ENCODE data around the gene KRT79.
"Not testable (repeated sequence)": the region's sequence is repeated elsewhere in the genome, so short reads cannot be mapped to it uniquely, and the experiment has no call there.

The KRT79 gene

GRCh38 chr12:52796429-52796794, 37.7 kb downstream of the KRT79 start:
- DNase-seq (ENCODE audit: low read depth, low spot score), result no peak
- ChIA-PET CTCF (interaction anchor here (1.5 kb wide), 1 partner anchor 88 kb away, joined by 4 read pairs; no protein-coding TSS in a partner anchor), POLR2A (no interaction called here)
- TF ChIP-seq CTCF (IDR thresholded peaks at IDR 0.05; ENCODE audit: insufficient read depth, low read length, missing control alignments), result no peak
- no peak overlapping the region for H3K4me3 ChIP-seq (ENCODE audit: low read depth, low read length)

GRCh38 chr12:52795694-52796428, 38.2 kb downstream of the KRT79 start, which contains the start of gene KRT3:
KRT3 (minus strand) TSS chr12:52796117; CDS start chr12:52796042, 75 bp downstream.
- no peak for DNase-seq (ENCODE audit: low read depth, low spot score)
- ChIA-PET POLR2A (no interaction called here), CTCF (no interaction called here)
- TF ChIP-seq CTCF (IDR thresholded peaks at IDR 0.05; ENCODE audit: insufficient read depth, low read length, missing control alignments), result no peak
- no peak within 1 kb of the TSS for H3K4me3 ChIP-seq (ENCODE audit: low read depth, low read length)

GRCh38 chr12:52795332-52795674, 38.8 kb downstream of the KRT79 start:
- POLR2A ChIA-PET, CTCF ChIA-PET: not testable (repeated sequence)

GRCh38 chr12:52794479-52795331, 39.4 kb downstream of the KRT79 start:
- ChIA-PET CTCF (no interaction called here), POLR2A (interaction anchor here (0.6 kb wide), 1 partner anchor 44 kb away, joined by 3 read pairs; no protein-coding TSS in a partner anchor)
- no peak overlapping the region for H3K4me3 ChIP-seq (ENCODE audit: low read depth, low read length)
- TF ChIP-seq CTCF (IDR thresholded peaks at IDR 0.05; ENCODE audit: insufficient read depth, low read length, missing control alignments), result no peak
- DNase-seq (ENCODE audit: low read depth, low spot score), result no peak

More at GRCh38 chr12:52795332-52795674, 38.8 kb downstream of the KRT79 start:
- not testable (repeated sequence) for H3K4me3 ChIP-seq (ENCODE audit: low read depth, low read length); DNase-seq (ENCODE audit: low read depth, low spot score)

- H3K4me3 ChIP-seq (ENCODE audit: low read depth, low read length), result no peak overlapping the region
- no peak for TF ChIP-seq CTCF (IDR thresholded peaks at IDR 0.05; ENCODE audit: insufficient read depth, low read length, missing control alignments)
- DNase-seq (ENCODE audit: low read depth, low spot score), result no peak
- CTCF ChIA-PET, result interaction anchor here (0.6 kb wide), 1 partner anchor 51 kb away, joined by 3 read pairs; no protein-coding TSS in a partner anchor
- POLR2A ChIA-PET, result no interaction called here
These were observed 41.7 kb downstream of the KRT79 start for GRCh38 chr12:52792185-52793029.

GRCh38 chr12:52791271-52792184, 42.6 kb downstream of the KRT79 start:
- CTCF ChIA-PET, result interaction anchor here (0.6 kb wide), 1 partner anchor 50 kb away, joined by 3 read pairs; no protein-coding TSS in a partner anchor
- POLR2A ChIA-PET, result no interaction called here
- DNase-seq (ENCODE audit: low read depth, low spot score), result no peak
- no peak overlapping the region for H3K4me3 ChIP-seq (ENCODE audit: low read depth, low read length)
- no peak for TF ChIP-seq CTCF (IDR thresholded peaks at IDR 0.05; ENCODE audit: insufficient read depth, low read length, missing control alignments)
